CD4-positive, alpha-beta T cell treated with Interleukin-2 at 100 ng/mL for 4 hours (primary cell): ENCODE results near the gene FERMT1.
"Not testable (repeated sequence)": the region's sequence is repeated elsewhere in the genome, so short reads cannot be mapped to it uniquely, and the experiment has no call there.

Experiments
- DNase-seq: peaks from one replicate; pipeline ENCODE4 v3.0.0-alpha.2; 2020; ENCODE audit warnings: low spot score

Gene FERMT1

GRCh38 chr20:6069669-6070068, 53.2 kb downstream of the FERMT1 start:
- no peak for DNase-seq

- DNase-seq: no peak
These were observed 55.0 kb downstream of the FERMT1 start for GRCh38 chr20:6067763-6068318.

- no peak for DNase-seq
These were observed 56.2 kb downstream of the FERMT1 start for GRCh38 chr20:6066582-6066981.

DNA sequence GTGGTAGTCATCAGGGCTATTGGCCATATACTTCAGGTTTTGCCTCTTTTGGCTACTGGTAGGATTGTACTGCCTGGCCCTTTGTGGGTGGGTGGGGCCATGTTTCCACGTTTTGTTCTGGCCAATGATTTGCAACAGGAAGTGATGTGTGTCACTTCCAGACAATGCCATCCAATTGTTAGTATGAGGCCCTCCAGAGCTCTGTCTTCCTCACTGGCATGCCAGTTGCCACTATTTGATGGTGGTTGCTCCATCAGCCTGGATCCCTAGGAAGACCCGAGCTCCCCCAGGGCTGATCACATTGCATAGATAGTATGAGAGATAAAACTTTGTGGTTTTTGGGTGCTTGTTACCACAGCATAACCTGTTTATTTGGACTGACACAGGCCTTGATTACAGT, 61.3 kb downstream of the FERMT1 start:
- DNase-seq: no peak

- DNase-seq: no peak
These were observed 62.6 kb downstream of the FERMT1 start for GRCh38 chr20:6060213-6060612.

GRCh38 chr20:6058684-6059295, 64.0 kb downstream of the FERMT1 start:
- DNase-seq: no peak

GRCh38 chr20:6057691-6058090, 65.1 kb downstream of the FERMT1 start:
- DNase-seq: no peak

DNA sequence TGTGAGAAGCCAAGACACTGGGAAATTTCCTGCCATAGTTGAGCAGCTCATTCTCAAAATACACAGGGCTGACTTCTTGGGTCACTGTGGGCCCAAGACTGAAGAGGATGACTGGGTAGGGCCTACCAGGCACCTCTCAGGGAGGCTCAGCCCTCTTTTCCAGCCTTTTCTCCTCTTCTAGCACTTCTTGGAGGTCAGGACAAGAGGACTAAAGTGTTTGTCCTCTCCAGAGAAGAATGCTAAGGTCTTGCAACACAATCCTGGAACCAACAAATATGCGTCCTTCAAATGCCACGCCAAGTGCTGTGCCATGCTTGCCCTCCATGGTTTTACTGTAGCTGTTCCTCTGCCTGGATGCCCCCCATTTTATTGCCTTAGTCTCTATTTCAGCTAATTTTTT, 65.7 kb downstream of the FERMT1 start:
- no peak for DNase-seq

DNA sequence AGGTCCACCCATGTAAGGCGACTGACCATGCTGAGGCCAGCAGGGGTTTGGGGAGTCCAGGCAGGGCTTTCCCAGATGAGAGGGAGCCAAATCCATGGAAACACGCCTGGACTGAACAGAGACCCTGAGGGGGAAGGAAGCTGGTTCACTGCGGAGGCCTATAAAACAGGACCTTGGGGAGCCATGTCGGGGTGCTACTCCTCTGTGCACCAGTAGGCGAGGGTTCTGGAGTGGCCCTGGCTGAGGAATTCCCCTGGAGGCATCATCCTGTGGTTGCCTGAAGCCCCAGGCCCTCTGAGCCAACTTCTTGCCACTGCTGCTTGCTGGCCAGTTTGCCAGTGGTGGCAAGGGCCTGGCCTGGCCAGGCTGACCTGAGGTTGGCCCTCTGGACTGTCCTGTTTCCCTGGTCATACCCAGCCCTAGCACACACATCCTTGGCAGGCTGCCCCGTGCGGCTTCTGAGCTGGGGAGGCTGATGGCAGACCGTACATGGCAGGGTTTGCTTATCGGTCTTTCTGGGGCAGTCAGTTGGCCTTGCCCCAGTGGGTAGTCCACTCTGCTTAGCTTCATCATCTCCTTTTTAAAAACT, 66.8 kb downstream of the FERMT1 start:
- DNase-seq: no peak

- DNase-seq: no peak
These were observed 67.6 kb downstream of the FERMT1 start for GRCh38 chr20:6055161-6055783.

DNA sequence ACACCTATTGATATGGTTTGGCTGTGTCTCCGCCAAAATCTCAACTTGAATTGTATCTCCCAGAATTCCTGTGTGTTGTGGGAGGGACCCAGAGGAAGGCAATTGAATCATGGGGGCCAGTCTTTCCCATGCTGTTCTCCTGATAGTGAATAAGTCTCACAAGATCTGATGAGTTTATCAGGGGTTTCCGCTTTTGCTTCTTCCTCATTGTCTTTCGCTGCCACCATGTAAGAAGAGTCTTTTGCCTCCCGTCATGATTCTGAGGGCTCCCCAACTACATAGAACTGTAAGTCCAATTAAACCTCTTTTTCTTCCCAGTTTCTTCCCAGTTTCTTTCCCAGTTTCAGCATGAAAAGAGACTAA, 68.2 kb downstream of the FERMT1 start:
- DNase-seq: not testable (repeated sequence)

DNA sequence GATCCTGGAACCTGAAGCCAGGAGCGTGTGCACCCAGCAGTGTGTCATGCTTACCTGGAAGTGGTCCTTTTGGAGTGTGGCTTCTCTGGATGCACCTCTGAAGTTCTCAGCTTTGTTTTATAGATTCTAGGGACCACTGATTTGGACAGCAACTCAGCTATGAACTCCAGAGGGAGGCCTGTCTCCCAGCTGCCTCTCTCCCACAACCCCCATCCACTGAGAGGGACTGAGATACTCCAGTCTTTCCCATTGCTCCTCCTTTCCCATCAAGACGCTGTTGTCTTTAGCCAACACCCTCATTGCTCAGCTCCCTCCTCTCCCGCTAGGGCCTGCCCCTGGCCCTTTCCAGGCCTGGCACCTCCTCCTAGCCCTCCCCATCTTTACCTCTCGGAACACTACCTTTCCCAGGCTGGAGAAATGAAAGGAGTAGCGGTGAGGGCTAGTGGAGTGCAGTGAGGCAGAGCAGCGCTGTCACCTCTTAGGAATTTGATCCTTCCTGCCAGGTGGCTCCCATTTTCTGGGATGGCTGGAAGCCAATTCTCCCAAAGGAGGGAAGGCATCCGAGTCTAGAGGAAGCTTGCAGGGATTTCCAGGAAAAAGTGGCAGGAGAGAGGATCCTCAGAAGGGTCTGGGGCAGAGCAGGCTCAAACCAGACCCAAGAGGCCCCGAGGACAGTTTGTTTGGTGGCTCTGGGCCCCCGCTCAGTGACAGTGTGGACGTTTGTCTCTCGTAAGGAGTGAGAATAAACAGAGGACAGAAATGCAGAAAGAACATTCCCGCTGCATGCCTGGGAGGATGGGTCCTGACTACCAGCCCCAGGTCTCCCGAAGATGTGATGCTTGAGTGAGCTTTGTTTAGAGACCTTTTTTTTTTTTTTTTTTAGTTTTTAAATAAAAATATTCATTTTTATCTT, 68.8 kb downstream of the FERMT1 start, which contains the start of gene LRRN4:
Gene LRRN4 (minus strand): TSS at position 285 of the 913 bp plus-strand sequence. CDS start 1,261 bp downstream, outside the sequence.
- DNase-seq: no peak

- DNase-seq: no peak
These were observed 69.6 kb downstream of the FERMT1 start for GRCh38 chr20:6053064-6053775.

- DNase-seq: no peak
These were observed 71.3 kb downstream of the FERMT1 start for GRCh38 chr20:6051505-6051904.

DNA sequence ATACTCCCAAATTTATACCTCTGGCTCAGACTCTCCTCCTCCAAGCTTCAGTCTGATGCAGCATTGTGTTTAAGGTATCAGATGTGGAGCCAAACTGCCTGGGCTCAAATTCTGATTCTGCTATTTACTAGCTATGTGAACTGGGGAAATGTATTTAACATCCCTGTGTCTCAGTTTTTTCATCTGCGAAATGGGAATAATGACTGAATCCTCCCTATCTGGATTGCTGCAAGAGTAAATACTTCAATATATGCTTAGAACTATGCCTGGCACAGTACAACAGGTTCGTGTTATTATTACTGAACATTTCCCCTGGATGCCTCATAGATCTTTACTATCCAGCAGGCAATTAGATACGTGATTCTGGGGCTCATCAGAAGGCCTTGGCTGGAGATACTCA, 74.4 kb downstream of the FERMT1 start:
- no peak for DNase-seq

DNA sequence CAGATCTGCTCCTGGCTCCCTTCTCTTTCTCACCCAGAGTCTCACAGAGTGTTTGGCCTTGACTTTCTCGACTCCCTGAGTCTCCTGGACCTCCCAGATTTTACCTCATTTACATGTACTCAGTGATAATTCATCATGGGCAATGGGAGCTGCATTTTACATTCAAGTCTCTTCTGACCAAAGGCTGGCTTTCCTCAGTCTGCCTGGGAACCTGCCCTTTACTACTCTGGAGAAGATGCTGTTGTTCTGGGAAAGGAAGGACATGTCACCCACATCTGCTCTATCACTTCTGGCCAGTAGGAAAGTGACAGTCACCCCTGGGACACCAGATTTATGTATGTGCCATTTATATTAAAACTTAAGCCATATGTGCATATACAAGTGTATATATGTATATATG, 76.4 kb downstream of the FERMT1 start:
- no peak for DNase-seq

- DNase-seq: no peak
These were observed 77.3 kb downstream of the FERMT1 start for GRCh38 chr20:6045566-6045965.

DNA sequence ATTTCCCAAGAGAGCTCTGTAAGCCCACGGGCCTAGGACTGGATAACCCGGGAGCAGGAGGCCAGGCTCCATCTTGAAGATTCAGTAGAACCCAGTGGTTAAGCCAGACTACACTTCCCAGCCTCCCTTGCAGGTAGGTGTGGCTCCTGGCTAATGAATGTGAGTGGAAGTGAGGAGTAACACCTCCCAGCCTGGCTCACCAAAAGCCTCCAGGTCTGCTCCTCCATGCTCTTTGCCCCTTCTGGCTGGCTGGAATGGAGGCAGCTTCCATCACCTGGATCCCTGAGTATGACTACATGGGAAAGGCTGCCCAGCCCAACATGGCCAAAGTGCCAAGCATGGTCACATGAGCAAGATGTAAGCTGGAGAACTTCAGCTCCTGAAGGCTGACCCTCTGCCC, 78.7 kb downstream of the FERMT1 start:
- no peak for DNase-seq

DNA sequence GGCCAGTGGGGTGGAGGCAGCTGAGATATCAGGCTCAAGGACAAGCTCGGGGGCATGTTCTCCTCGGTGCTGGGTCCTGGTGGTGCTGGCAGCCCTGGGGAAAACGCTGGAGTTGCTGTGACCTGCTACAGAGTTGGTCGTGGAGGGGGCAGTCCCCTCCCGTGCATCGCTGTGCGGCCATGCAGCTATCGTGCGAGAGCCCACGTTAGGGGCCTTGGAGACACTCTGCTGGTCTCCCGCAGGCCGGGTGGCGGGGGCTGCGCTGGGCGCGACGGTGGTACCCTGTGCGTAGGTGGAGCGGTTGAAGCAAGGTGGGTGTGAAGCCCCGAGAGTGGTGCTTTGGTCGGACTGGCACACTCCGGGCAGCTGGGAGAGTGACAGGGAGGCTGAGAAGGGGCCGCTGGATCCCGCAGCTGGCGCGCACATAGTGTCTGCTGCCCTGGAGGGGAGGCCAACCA, 81.0 kb downstream of the FERMT1 start:
- DNase-seq: no peak

DNA sequence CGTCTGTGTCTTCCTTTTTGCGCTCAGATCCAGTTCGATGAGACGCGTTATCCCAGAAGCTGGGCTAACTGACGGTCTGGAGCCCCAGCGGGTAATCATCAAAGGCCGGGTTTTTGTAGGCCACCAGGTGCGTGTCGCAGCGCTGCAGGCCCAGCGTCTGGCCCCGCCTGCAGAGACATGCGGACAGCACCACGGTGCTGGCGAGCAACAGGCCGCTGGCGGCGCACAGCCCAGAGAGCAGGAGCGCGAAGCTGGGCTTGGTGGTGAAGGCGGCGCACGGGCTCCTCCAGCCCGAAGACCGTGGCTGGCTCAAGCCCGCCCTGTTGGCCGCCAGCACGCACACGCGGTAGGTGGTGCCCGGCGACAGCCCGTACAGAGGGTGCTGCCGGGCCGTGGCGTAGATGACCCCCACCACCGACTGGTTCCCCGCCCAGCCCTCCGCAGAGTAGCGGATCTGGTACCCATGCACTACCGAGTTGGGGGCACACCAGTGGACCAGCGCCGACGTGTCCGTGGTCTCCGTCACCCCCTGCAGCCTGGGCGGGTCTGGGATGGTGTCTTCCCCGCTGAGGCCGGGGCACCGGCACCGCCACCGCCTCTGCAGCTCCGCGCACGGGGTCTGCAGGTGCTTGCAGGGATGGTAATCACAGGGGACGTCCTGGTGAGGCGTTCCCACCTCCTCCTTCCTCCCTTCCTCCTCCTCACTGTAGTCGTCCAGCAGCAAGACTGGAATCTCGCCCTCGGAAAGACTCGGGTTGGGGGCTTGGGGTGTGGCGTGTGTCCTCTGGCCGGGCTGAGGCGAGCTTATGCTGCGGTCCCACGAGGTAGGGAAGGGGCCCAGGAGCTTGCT, 81.6 kb downstream of the FERMT1 start:
- DNase-seq: no peak

GRCh38 chr20:6040540-6040939, 82.3 kb downstream of the FERMT1 start:
- no peak for DNase-seq
